B cell (primary cell): ENCODE results near the gene PKIG. TPM values are rescaled to one million over a fixed set of nuclear protein-coding genes. Genes with fewer than 3 reads are reported as not detected.

Experiments
- ATAC-seq: fragments of 200-7000 bp; cut with Tn5 transposase; one replicate; pipeline ENCODE4 v1.10.0; 2021; ENCODE audit warnings: low read depth, mild to moderate bottlenecking, moderate number of reproducible peaks, moderate library complexity
- CTCF ChIA-PET: fragments of 350-600 bp; sonication (Branson Sonifier 250); formaldehyde crosslinking; loops from one replicate; lab custom pipeline; 2021; ENCODE audit warnings: antibody characterized with exemption, inconsistent platforms; lab: Charles Lee
- POLR2A ChIA-PET: fragments of 350-600 bp; sonication (Branson Sonifier 250); formaldehyde crosslinking; loops from one replicate; lab custom pipeline; 2021; ENCODE audit warnings: antibody characterized with exemption; lab: Charles Lee
- DNase-seq: peaks from one replicate; pipeline ENCODE4 v3.0.0; 2013
- H2AFZ ChIP-seq: 2 replicates; pipeline ENCODE4 v1.6.1; 2012; ENCODE audit warnings: mild to moderate bottlenecking, low read depth, low read length; ENCODE audit not compliant: insufficient read depth, poor library complexity, severe bottlenecking
- H3K27ac ChIP-seq, 2 donors: 1 replicate in 1 of 2; 2 replicates in 1 of 2; pipeline ENCODE4 v1.5.1; 2012 to 2013; ENCODE audit warnings: low read length in 2 of 2, mild to moderate bottlenecking in 2 of 2, moderate library complexity in 1 of 2
- H3K27me3 ChIP-seq, 4 experiments: fragments of 200-600 bp in 1 of 4; sonication (generic) in 1 of 4; replicated peaks in 1 of 4; 1 replicate in 2 of 4; 2 replicates in 2 of 4; pipeline versions ENCODE4 v1.6.1 to v1.7.0; 2013 to 2016; ENCODE audit warnings: low read length in 3 of 4, mild to moderate bottlenecking in 2 of 4, mixed read lengths in 1 of 4, moderate library complexity in 1 of 4; ENCODE audit not compliant: insufficient read depth in 4 of 4, control insufficient read depth in 3 of 4; ENCODE audit errors: control extremely low read depth in 1 of 4
- H3K36me3 ChIP-seq, 2 experiments: replicated peaks in 1 of 2; 1 replicate in 1 of 2; 2 replicates in 1 of 2; pipeline versions ENCODE4 v1.6.1 to v1.7.1; 2013; ENCODE audit warnings: low read length in 1 of 2; ENCODE audit not compliant: insufficient read depth in 2 of 2, control insufficient read depth in 1 of 2; ENCODE audit errors: control extremely low read depth in 1 of 2, extremely low read depth in 1 of 2
- H3K4me1 ChIP-seq, 2 donors: fragments of 200-600 bp in 1 of 2; sonication (generic) in 1 of 2; 1 replicate in 1 of 2; 2 replicates in 1 of 2; pipeline versions ENCODE4 v1.5.1 to v1.6.1; 2013 to 2017; ENCODE audit warnings: low read length in 2 of 2; ENCODE audit not compliant: control insufficient read depth in 2 of 2, insufficient read depth in 2 of 2
- H3K4me2 ChIP-seq: replicated peaks from 2 replicates; pipeline ENCODE3; 2012; ENCODE audit warnings: mild to moderate bottlenecking, low read depth, low read length; ENCODE audit not compliant: poor library complexity, severe bottlenecking
- H3K4me3 ChIP-seq, 5 experiments: fragments of 200-600 bp in 1 of 5; sonication (generic) in 1 of 5; 1 replicate in 3 of 5; 2 replicates in 2 of 5; pipeline versions ENCODE4 v1.5.1 to v1.7.0; 2011 to 2016; ENCODE audit warnings: low read length in 4 of 5, mild to moderate bottlenecking in 4 of 5, low read depth in 2 of 5, control low read depth in 1 of 5, moderate library complexity in 1 of 5; ENCODE audit not compliant: insufficient read depth in 1 of 5; ENCODE audit errors: control extremely low read depth in 1 of 5, extremely low read depth in 1 of 5
- H3K79me2 ChIP-seq: fragments of 200-600 bp; sonication (generic); one replicate; pipeline ENCODE4 v1.6.0; 2016; ENCODE audit warnings: low read length; ENCODE audit not compliant: control insufficient read depth, insufficient read depth
- H3K9ac ChIP-seq: fragments of 200-600 bp; sonication (generic); 2 replicates; pipeline ENCODE4 v1.6.1; 2017; ENCODE audit warnings: mild to moderate bottlenecking, low read length, moderate library complexity
- H3K9me3 ChIP-seq, 3 donors: one replicate each; pipeline versions ENCODE4 v1.6.1 to v1.7.1; 2013; ENCODE audit warnings: low read length in 2 of 3; ENCODE audit not compliant: control insufficient read depth in 2 of 3, insufficient read depth in 1 of 3; ENCODE audit errors: control extremely low read depth in 1 of 3
- H4K20me1 ChIP-seq: 2 replicates; pipeline ENCODE4 v1.6.0; 2012; ENCODE audit warnings: mild to moderate bottlenecking, low read length; ENCODE audit not compliant: insufficient read depth, control insufficient read depth, poor library complexity, severe bottlenecking
- H3K27ac Mint-ChIP-seq: one replicate; pipeline ENCODE4 v1.8.0; 2021; ENCODE audit warnings: mixed read lengths
- H3K27me3 Mint-ChIP-seq: one replicate; pipeline ENCODE4 v1.8.0; 2021; ENCODE audit warnings: mixed read lengths
- H3K4me1 Mint-ChIP-seq: one replicate; pipeline ENCODE4 v1.8.0; 2021; ENCODE audit warnings: mixed read lengths
- H3K4me3 Mint-ChIP-seq: one replicate; pipeline ENCODE4 v1.8.0; 2021; ENCODE audit warnings: mixed read lengths
- H3K9me3 Mint-ChIP-seq: one replicate; pipeline ENCODE4 v1.8.0; 2022; ENCODE audit warnings: mixed read lengths; ENCODE audit not compliant: insufficient read depth
- CTCF ChIP-seq: fragments of 200-600 bp; IDR thresholded peaks from one replicate; pipeline ENCODE4 v1.8.0; 2022; ENCODE audit warnings: antibody characterized with exemption, mild to moderate bottlenecking
- EZH2 ChIP-seq: IDR thresholded peaks from 2 replicates; pipeline ENCODE4 v1.6.1; 2012; ENCODE audit warnings: borderline replicate concordance, low read depth, mild to moderate bottlenecking, moderate library complexity, low read length; ENCODE audit not compliant: insufficient read depth, poor library complexity, severe bottlenecking
- WGBS: methylation state at CpG from one replicate; pipeline ENCODE4 v1.1.5; 2013; ENCODE audit warnings: missing lambda C conversion rate; ENCODE audit not compliant: insufficient coverage; 5-methylcytosine and 5-hydroxymethylcytosine counted together
- intact Hi-C: fragments of 100-400 bp; cut with micrococcal nuclease; formaldehyde crosslinking; loops from one replicate; pipeline ENCODE4 v1.10.0; 2022
- polyA plus RNA-seq: library from polyadenylated mRNA; depleted of rRNA; stranded (reverse); fragments of >200 nt; gene quantifications from 2 replicates; pipeline ENCODE4 v1.2.3, GENCODE V29; 2012
- total RNA-seq, 2 donors: library from RNA; stranded (reverse); fragments of 120-200 nt in 1 of 2; gene quantifications; 1 replicate in 1 of 2; 2 replicates in 1 of 2; pipeline versions ENCODE4 v1.2.3 to v1.2.4, GENCODE V29; 2013 to 2022

Gene PKIG
- total and polyA plus RNA-seq, 2 donors (not counting 1 experiment from before 2014, with no cell fraction given), result 128 to 168 TPM

DNA sequence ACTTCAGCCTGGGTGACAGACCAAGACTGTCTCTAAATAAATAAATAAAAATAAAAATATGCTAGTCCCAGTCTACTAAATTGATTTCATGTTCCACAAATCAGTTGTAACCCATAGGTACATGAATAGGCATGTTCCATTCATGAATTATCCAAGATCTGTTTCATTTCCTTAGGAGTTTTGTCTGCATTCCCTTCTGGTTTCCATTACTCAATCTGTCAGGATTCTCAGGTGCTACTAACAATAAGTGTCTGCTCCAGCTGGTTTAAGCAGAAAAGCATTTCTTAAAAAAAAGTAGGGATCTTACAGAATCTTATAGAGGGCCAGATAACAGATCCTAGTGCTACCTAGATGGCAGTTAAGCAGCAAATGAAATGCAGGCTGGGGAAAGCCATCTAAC, 15.6 kb upstream of the PKIG start:
- DNase-seq (no peak), ATAC-seq (no peak)
- Mint-ChIP-seq H3K27me3 (no peaks in the 10 kb centered on the region), H3K4me1 (no peaks in the 10 kb centered on the region), H3K9me3 (no peaks in the 10 kb centered on the region), H3K4me3 (no peak overlapping the region), H3K27ac (no peak overlapping the region)
- CTCF ChIA-PET, result interaction anchor here (2.6 kb wide), 1 partner anchor 9 kb away, joined by 10 read pairs; no protein-coding TSS in a partner anchor
- Histone ChIP-seq H3K27ac (no peak overlapping the region), H3K79me2 (no peaks in the 10 kb centered on the region), H3K9ac (no peak overlapping the region), H3K27me3 (no peaks in the 10 kb centered on the region), H3K4me2 (no peak overlapping the region), H4K20me1 (no peaks in the 10 kb centered on the region), H3K9me3 (no peaks in the 10 kb centered on the region), H2AFZ (no peak overlapping the region), H3K4me3 (no peak overlapping the region), H3K4me1 (no peaks in the 10 kb centered on the region), H3K36me3 (no peaks in the 10 kb centered on the region)
- POLR2A ChIA-PET, result no interaction called here
- no peak for TF ChIP-seq EZH2
- TF ChIP-seq CTCF, result no peak
- intact Hi-C loops, result no loop called here

- ChIA-PET CTCF (interaction anchor here (1.1 to 2.6 kb wide), 2 partner anchors 17 to 40 kb away, joined by 4 to 11 read pairs; no protein-coding TSS in a partner anchor), POLR2A (no interaction called here)
- Histone ChIP-seq H3K27ac (no peak overlapping the region), H3K36me3 (no peaks in the 10 kb centered on the region), H3K4me3 (no peak overlapping the region), H4K20me1 (no peaks in the 10 kb centered on the region), H2AFZ (no peak overlapping the region), H3K9me3 (no peaks in the 10 kb centered on the region), H3K79me2 (peaks cover 5% of the 10 kb centered on the region), H3K27me3 (no peaks in the 10 kb centered on the region), H3K9ac (no peak overlapping the region), H3K4me2 (no peak overlapping the region), H3K4me1 (no peaks in the 10 kb centered on the region)
- WGBS, result no CpG with 5 or more reads among the region's 1 CpG
- no peak for DNase-seq
- TF ChIP-seq CTCF, result no peak
- no peak for TF ChIP-seq EZH2
- Mint-ChIP-seq H3K9me3 (no peaks in the 10 kb centered on the region), H3K4me3 (no peak overlapping the region), H3K27ac (no peak overlapping the region), H3K27me3 (no peaks in the 10 kb centered on the region), H3K4me1 (no peaks in the 10 kb centered on the region)
- ATAC-seq, result no peak
- intact Hi-C loops, result loop anchor here (10.0 kb wide), 1 partner anchor 186 kb away; no protein-coding TSS in a partner anchor
These were observed 12.0 kb upstream of the PKIG start for GRCh38 chr20:44570367-44570766.
